ENCODE measurements around the gene SMG7.

SMG7 gene

GRCh38 chr1:183552441-183552840 lies 80.1 kb downstream of the SMG7 start:
- Histone ChIP-seq H3K18ac (ENCODE audit: low read length) (no peak overlapping the region), H2BK120ac (ENCODE audit: low read depth, low read length) (no peak overlapping the region), H3K27ac (ENCODE audit: low read depth, low read length) (no peak overlapping the region), H3K4me2 (ENCODE audit: low read length) (no peak overlapping the region), H3K27me3 (ENCODE audit: insufficient read depth, low read length, poor library complexity) (no peaks in the 10 kb centered on the region), H2BK5ac (ENCODE audit: low read length) (no peak overlapping the region), H3K4me1 (ENCODE audit: control insufficient read depth, low read depth, low read length) (no peaks in the 10 kb centered on the region), H3K79me2 (ENCODE audit: control insufficient read depth, insufficient read depth, low read length) (no peaks in the 10 kb centered on the region), H3K4ac (ENCODE audit: low read depth, low read length) (no peak overlapping the region), H2BK15ac (replicated peaks; ENCODE audit: low read depth) (no peak overlapping the region), H3K36me3 (ENCODE audit: control insufficient read depth, insufficient read depth, low read length) (peaks cover 2% of the 10 kb centered on the region), H2AK5ac (ENCODE audit: low read length) (no peak overlapping the region), H3K56ac (ENCODE audit: low read length) (no peak overlapping the region), H4K5ac (ENCODE audit: low read length) (no peak overlapping the region), H4K8ac (ENCODE audit: low read depth, low read length) (no peak overlapping the region), H3K9ac (ENCODE audit: low read length) (no peak overlapping the region), H3K79me1 (ENCODE audit: low read length) (no peaks in the 10 kb centered on the region), H3K4me3 (ENCODE audit: low read length) (no peak overlapping the region), H3K23ac (ENCODE audit: low read length) (no peak overlapping the region)
- no peak for DNase-seq
- WGBS (ENCODE audit: extremely low coverage, insufficient coverage, low lambda C conversion rate): no CpG with 5 or more reads among the region's 7 CpGs

- Histone ChIP-seq H2AK5ac (ENCODE audit: low read length) (no peak overlapping the region), H3K79me1 (ENCODE audit: low read length) (no peaks in the 10 kb centered on the region), H4K5ac (ENCODE audit: low read length) (no peak overlapping the region), H3K4me1 (ENCODE audit: control insufficient read depth, low read depth, low read length) (no peaks in the 10 kb centered on the region), H4K8ac (ENCODE audit: low read depth, low read length) (no peak overlapping the region), H3K4me3 (ENCODE audit: low read length) (no peak overlapping the region), H3K27ac (ENCODE audit: low read depth, low read length) (no peak overlapping the region), H3K27me3 (ENCODE audit: insufficient read depth, low read length, poor library complexity) (no peaks in the 10 kb centered on the region), H3K18ac (ENCODE audit: low read length) (no peak overlapping the region), H3K79me2 (ENCODE audit: control insufficient read depth, insufficient read depth, low read length) (no peaks in the 10 kb centered on the region), H2BK120ac (ENCODE audit: low read depth, low read length) (no peak overlapping the region), H3K4me2 (ENCODE audit: low read length) (no peak overlapping the region), H3K9ac (ENCODE audit: low read length) (no peak overlapping the region), H2BK5ac (ENCODE audit: low read length) (no peak overlapping the region), H2BK15ac (replicated peaks; ENCODE audit: low read depth) (no peak overlapping the region), H3K56ac (ENCODE audit: low read length) (no peak overlapping the region), H3K23ac (ENCODE audit: low read length) (no peak overlapping the region), H3K36me3 (ENCODE audit: control insufficient read depth, insufficient read depth, low read length) (peaks cover 2% of the 10 kb centered on the region), H3K4ac (ENCODE audit: low read depth, low read length) (no peak overlapping the region)
- no peak for DNase-seq
- WGBS (ENCODE audit: extremely low coverage, insufficient coverage, low lambda C conversion rate): no CpG with 5 or more reads among the region's 6 CpGs
Measured at GRCh38 chr1:183552891-183553290, 80.6 kb downstream of the SMG7 start.

- Histone ChIP-seq H2BK120ac (ENCODE audit: low read depth, low read length) (no peak overlapping the region), H3K9ac (ENCODE audit: low read length) (no peak overlapping the region), H4K5ac (ENCODE audit: low read length) (no peak overlapping the region), H3K4me1 (ENCODE audit: control insufficient read depth, low read depth, low read length) (no peaks in the 10 kb centered on the region), H2BK15ac (replicated peaks; ENCODE audit: low read depth) (no peak overlapping the region), H3K4ac (ENCODE audit: low read depth, low read length) (no peak overlapping the region), H3K4me3 (ENCODE audit: low read length) (no peak overlapping the region), H2AK5ac (ENCODE audit: low read length) (no peak overlapping the region), H3K27ac (ENCODE audit: low read depth, low read length) (no peak overlapping the region), H3K79me1 (ENCODE audit: low read length) (no peaks in the 10 kb centered on the region), H2BK5ac (ENCODE audit: low read length) (no peak overlapping the region), H3K23ac (ENCODE audit: low read length) (no peak overlapping the region), H3K27me3 (ENCODE audit: insufficient read depth, low read length, poor library complexity) (no peaks in the 10 kb centered on the region), H3K4me2 (ENCODE audit: low read length) (no peak overlapping the region), H3K79me2 (ENCODE audit: control insufficient read depth, insufficient read depth, low read length) (no peaks in the 10 kb centered on the region), H4K8ac (ENCODE audit: low read depth, low read length) (no peak overlapping the region), H3K56ac (ENCODE audit: low read length) (no peak overlapping the region), H3K18ac (ENCODE audit: low read length) (no peak overlapping the region), H3K36me3 (ENCODE audit: control insufficient read depth, insufficient read depth, low read length) (peaks cover 2% of the 10 kb centered on the region)
- WGBS (ENCODE audit: extremely low coverage, insufficient coverage, low lambda C conversion rate): no CpG with 5 or more reads among the region's 5 CpGs
- DNase-seq: no peak
Measured at GRCh38 chr1:183553331-183553730, 81.0 kb downstream of the SMG7 start.

- no peak overlapping the region for H3K4ac ChIP-seq (ENCODE audit: low read depth, low read length)
- H3K79me2 ChIP-seq (ENCODE audit: control insufficient read depth, insufficient read depth, low read length): no peaks in the 10 kb centered on the region
- no peak overlapping the region for H2AK5ac ChIP-seq (ENCODE audit: low read length)
- H3K9ac ChIP-seq (ENCODE audit: low read length): no peak overlapping the region
- peaks cover 2% of the 10 kb centered on the region for H3K36me3 ChIP-seq (ENCODE audit: control insufficient read depth, insufficient read depth, low read length)
- H3K56ac ChIP-seq (ENCODE audit: low read length): no peak overlapping the region
- H3K4me2 ChIP-seq (ENCODE audit: low read length): no peak overlapping the region
- H2BK120ac ChIP-seq (ENCODE audit: low read depth, low read length): no peak overlapping the region
- no peak overlapping the region for H4K5ac ChIP-seq (ENCODE audit: low read length)
- H2BK15ac ChIP-seq (replicated peaks; ENCODE audit: low read depth): no peak overlapping the region
- no CpG with 5 or more reads among the region's 3 CpGs for WGBS (ENCODE audit: extremely low coverage, insufficient coverage, low lambda C conversion rate)
- no peak overlapping the region for H3K23ac ChIP-seq (ENCODE audit: low read length)
- no peaks in the 10 kb centered on the region for H3K27me3 ChIP-seq (ENCODE audit: insufficient read depth, low read length, poor library complexity)
- H2BK5ac ChIP-seq (ENCODE audit: low read length): no peak overlapping the region
- no peak overlapping the region for H3K18ac ChIP-seq (ENCODE audit: low read length)
- H3K27ac ChIP-seq (ENCODE audit: low read depth, low read length): no peak overlapping the region
- H3K4me3 ChIP-seq (ENCODE audit: low read length): no peak overlapping the region
- no peaks in the 10 kb centered on the region for H3K4me1 ChIP-seq (ENCODE audit: control insufficient read depth, low read depth, low read length)
- no peak overlapping the region for H4K8ac ChIP-seq (ENCODE audit: low read depth, low read length)
- peak; percentile 87 for DNase-seq
- H3K79me1 ChIP-seq (ENCODE audit: low read length): no peaks in the 10 kb centered on the region
Measured at GRCh38 chr1:183553764-183554163, 81.5 kb downstream of the SMG7 start.

GRCh38 chr1:183554577-183554976 lies 82.3 kb downstream of the SMG7 start:
- Histone ChIP-seq H3K27ac (ENCODE audit: low read depth, low read length) (no peak overlapping the region), H2BK120ac (ENCODE audit: low read depth, low read length) (no peak overlapping the region), H4K8ac (ENCODE audit: low read depth, low read length) (no peak overlapping the region), H3K36me3 (ENCODE audit: control insufficient read depth, insufficient read depth, low read length) (peaks cover 2% of the 10 kb centered on the region), H3K27me3 (ENCODE audit: insufficient read depth, low read length, poor library complexity) (no peaks in the 10 kb centered on the region), H3K9ac (ENCODE audit: low read length) (no peak overlapping the region), H3K79me1 (ENCODE audit: low read length) (no peaks in the 10 kb centered on the region), H3K79me2 (ENCODE audit: control insufficient read depth, insufficient read depth, low read length) (no peaks in the 10 kb centered on the region), H4K5ac (ENCODE audit: low read length) (no peak overlapping the region), H3K56ac (ENCODE audit: low read length) (no peak overlapping the region), H2BK5ac (ENCODE audit: low read length) (no peak overlapping the region), H2BK15ac (replicated peaks; ENCODE audit: low read depth) (no peak overlapping the region), H3K18ac (ENCODE audit: low read length) (no peak overlapping the region), H3K4me3 (ENCODE audit: low read length) (no peak overlapping the region), H3K23ac (ENCODE audit: low read length) (no peak overlapping the region), H3K4ac (ENCODE audit: low read depth, low read length) (no peak overlapping the region), H2AK5ac (ENCODE audit: low read length) (no peak overlapping the region), H3K4me1 (ENCODE audit: control insufficient read depth, low read depth, low read length) (no peaks in the 10 kb centered on the region), H3K4me2 (ENCODE audit: low read length) (no peak overlapping the region)
- DNase-seq: no peak
- no CpG with 5 or more reads among the region's 3 CpGs for WGBS (ENCODE audit: extremely low coverage, insufficient coverage, low lambda C conversion rate)

- no peak overlapping the region for H2BK5ac ChIP-seq (ENCODE audit: low read length)
- H3K79me2 ChIP-seq (ENCODE audit: control insufficient read depth, insufficient read depth, low read length): no peaks in the 10 kb centered on the region
- H3K27me3 ChIP-seq (ENCODE audit: insufficient read depth, low read length, poor library complexity): no peaks in the 10 kb centered on the region
- H3K36me3 ChIP-seq (ENCODE audit: control insufficient read depth, insufficient read depth, low read length): no peaks in the 10 kb centered on the region
- no peak for DNase-seq
- H4K5ac ChIP-seq (ENCODE audit: low read length): no peak overlapping the region
- no peak overlapping the region for H4K8ac ChIP-seq (ENCODE audit: low read depth, low read length)
- no peak overlapping the region for H3K4me3 ChIP-seq (ENCODE audit: low read length)
- no peaks in the 10 kb centered on the region for H3K4me1 ChIP-seq (ENCODE audit: control insufficient read depth, low read depth, low read length)
- no peak overlapping the region for H3K9ac ChIP-seq (ENCODE audit: low read length)
- no peak overlapping the region for H3K4me2 ChIP-seq (ENCODE audit: low read length)
- no peak overlapping the region for H3K23ac ChIP-seq (ENCODE audit: low read length)
- no peak overlapping the region for H3K56ac ChIP-seq (ENCODE audit: low read length)
- H2AK5ac ChIP-seq (ENCODE audit: low read length): no peak overlapping the region
- no peaks in the 10 kb centered on the region for H3K79me1 ChIP-seq (ENCODE audit: low read length)
- H2BK15ac ChIP-seq (replicated peaks; ENCODE audit: low read depth): no peak overlapping the region
- no peak overlapping the region for H2BK120ac ChIP-seq (ENCODE audit: low read depth, low read length)
- H3K27ac ChIP-seq (ENCODE audit: low read depth, low read length): no peak overlapping the region
- no peak overlapping the region for H3K18ac ChIP-seq (ENCODE audit: low read length)
- no peak overlapping the region for H3K4ac ChIP-seq (ENCODE audit: low read depth, low read length)
Measured at GRCh38 chr1:183559061-183559460, 86.8 kb downstream of the SMG7 start.

All from mesendoderm (in vitro differentiated cells).